GM23248 (cell line): ENCODE results near the gene ERGIC2. TPM values are rescaled to one million over a fixed set of nuclear protein-coding genes. Genes with fewer than 3 reads are reported as not detected.

Source experiments
- DNase-seq: peaks from one replicate; pipeline ENCODE4 v3.0.0-alpha.2; 2015
- H2AFZ ChIP-seq: fragments of 200-600 bp; sonication (generic); 2 replicates; pipeline ENCODE4 v1.6.1; 2016; ENCODE audit warnings: antibody characterized with exemption
- H3F3A ChIP-seq: fragments of 200-600 bp; sonication (generic); 2 replicates; pipeline ENCODE4 v1.6.1; 2016; ENCODE audit warnings: mild to moderate bottlenecking, antibody characterized with exemption, mixed run types; ENCODE audit not compliant: insufficient read depth
- H3K27ac ChIP-seq: fragments of 200-600 bp; sonication (generic); 2 replicates; pipeline ENCODE4 v1.5.1; 2016; ENCODE audit warnings: mild to moderate bottlenecking
- H3K27me3 ChIP-seq: fragments of 200-600 bp; sonication (generic); replicated peaks from 2 replicates; pipeline ENCODE4 v1.6.1; 2016; ENCODE audit warnings: mild to moderate bottlenecking; ENCODE audit not compliant: insufficient read depth
- H3K36me3 ChIP-seq: fragments of 200-600 bp; sonication (generic); 2 replicates; pipeline ENCODE4 v1.6.1; 2016; ENCODE audit warnings: low read depth, mild to moderate bottlenecking
- H3K4me1 ChIP-seq: fragments of 200-600 bp; sonication (generic); 2 replicates; pipeline ENCODE4 v1.6.1; 2016; ENCODE audit warnings: mild to moderate bottlenecking; ENCODE audit not compliant: insufficient read depth
- H3K4me2 ChIP-seq: fragments of 200-600 bp; sonication (generic); one replicate; pipeline ENCODE4 v1.6.1; 2016; ENCODE audit warnings: mild to moderate bottlenecking; ENCODE audit not compliant: unreplicated experiment
- H3K4me3 ChIP-seq: fragments of 200-600 bp; sonication (generic); 2 replicates; pipeline ENCODE4 v1.5.1; 2016; ENCODE audit warnings: mild to moderate bottlenecking
- H3K79me2 ChIP-seq: fragments of 200-600 bp; sonication (generic); 2 replicates; pipeline ENCODE4 v1.6.1; 2016; ENCODE audit warnings: mild to moderate bottlenecking; ENCODE audit not compliant: insufficient read depth
- H3K9ac ChIP-seq: fragments of 200-600 bp; sonication (generic); 2 replicates; pipeline ENCODE4 v1.6.1; 2016; ENCODE audit warnings: mild to moderate bottlenecking
- H3K9me2 ChIP-seq: fragments of 200-600 bp; sonication (generic); 2 replicates; pipeline ENCODE4 v1.6.1; 2016; ENCODE audit warnings: mixed run types, mild to moderate bottlenecking, moderate library complexity; ENCODE audit not compliant: insufficient read depth
- H3K9me3 ChIP-seq: fragments of 200-600 bp; sonication (generic); one replicate; pipeline ENCODE4 v1.6.1; 2017; ENCODE audit warnings: low read depth
- H4K20me1 ChIP-seq: fragments of 200-600 bp; sonication (generic); 2 replicates; pipeline ENCODE4 v1.6.0; 2016; ENCODE audit not compliant: insufficient read depth
- EZH2 ChIP-seq: fragments of 200-600 bp; sonication (generic); IDR thresholded peaks from 2 replicates; pipeline ENCODE4 v1.6.1; 2018; ENCODE audit warnings: antibody characterized with exemption, mild to moderate bottlenecking; ENCODE audit not compliant: insufficient read depth, poor library complexity, severe bottlenecking
- EZH2phosphoT487 ChIP-seq: fragments of 200-600 bp; sonication (generic); IDR thresholded peaks from 2 replicates; pipeline ENCODE4 v1.6.1; 2018; ENCODE audit warnings: antibody characterized with exemption, moderate library complexity, mild to moderate bottlenecking, low read depth; ENCODE audit not compliant: insufficient read depth
- WGBS, 2 experiments: methylation state at CpG; one replicate each; pipeline ENCODE4 v1.1.6; 2015 to 2017; ENCODE audit warnings: low lambda C conversion rate in 2 of 2, low coverage in 1 of 2; ENCODE audit errors: missing lambda C conversion rate in 2 of 2; 5-methylcytosine and 5-hydroxymethylcytosine counted together
- in situ Hi-C: fragments of 300-500 bp; cut with MboI; formaldehyde crosslinking; loops from 2 replicates; pipeline ENCODE4 v1.15.0; 2020
- polyA plus RNA-seq: library from polyadenylated mRNA; unstranded; fragments of >200 nt; fragmentation: Nextera tagmentation; extraction: Ambion mirVana; gene quantifications from 2 replicates; pipeline ENCODE4 v1.2.1, GENCODE V29; 2016
- total RNA-seq: library from RNA; depleted of rRNA; stranded (reverse); fragments of >200 nt; shearing (Covaris generic); gene quantifications from 2 replicates; pipeline ENCODE4 v1.2.3, GENCODE V29; 2014

Gene ERGIC2
- total and polyA plus RNA-seq, 2 experiments from 2014 or later, result 171 to 179 TPM

DNA sequence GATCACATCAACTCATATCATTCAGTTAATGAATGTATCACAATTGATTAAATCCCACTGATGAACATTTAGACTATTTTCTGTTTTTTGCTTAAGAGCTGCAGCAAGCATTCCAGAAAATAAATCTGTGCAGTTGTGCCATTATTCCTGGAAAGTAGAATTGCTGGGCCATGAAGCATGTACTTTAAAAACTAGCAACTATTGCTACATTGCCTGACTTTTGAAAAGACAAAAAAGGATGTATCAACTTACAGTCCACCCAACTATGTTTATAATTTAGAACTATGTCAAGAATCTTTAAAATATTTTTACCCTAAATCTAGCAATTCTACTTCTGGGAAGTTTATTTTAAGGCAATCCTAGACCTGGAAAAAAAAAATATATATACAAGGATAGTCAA, 33.4 kb upstream of the ERGIC2 start:
- Histone ChIP-seq H3K79me2 (no peaks in the 10 kb centered on the region), H2AFZ (no peak overlapping the region), H3K27ac (no peak overlapping the region), H3K27me3 (no peaks in the 10 kb centered on the region), H4K20me1 (no peaks in the 10 kb centered on the region), H3F3A (no peaks in the 10 kb centered on the region), H3K9ac (no peak overlapping the region), H3K36me3 (no peaks in the 10 kb centered on the region), H3K4me1 (no peaks in the 10 kb centered on the region), H3K4me3 (no peak overlapping the region), H3K9me3 (no peaks in the 10 kb centered on the region), H3K9me2 (no peaks in the 10 kb centered on the region), H3K4me2 (no peak overlapping the region)
- TF ChIP-seq EZH2 (no peak), EZH2phosphoT487 (no peak)
- peak; percentile 23 for DNase-seq
- in situ Hi-C loops, result no loop called here

DNA sequence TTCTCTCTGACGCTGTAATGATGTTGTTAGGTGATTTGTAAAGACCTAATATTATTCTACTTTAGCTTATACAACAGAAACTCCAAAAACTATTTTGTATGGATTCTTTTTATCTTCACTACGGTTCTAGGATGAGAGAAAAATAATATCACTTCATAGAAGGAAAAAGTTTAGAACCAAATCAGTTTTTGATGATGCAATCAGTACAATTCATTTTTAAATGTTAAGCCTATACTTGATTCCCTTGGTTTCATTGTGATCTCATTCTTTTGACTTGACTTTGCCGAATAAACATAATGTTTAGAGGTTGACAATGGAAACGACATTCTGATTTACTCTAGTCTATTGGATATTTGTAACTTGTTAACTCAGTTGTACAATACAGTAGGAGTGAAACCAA, 24.6 kb upstream of the ERGIC2 start:
- 18 to 21% methylated on average over 4 of the region's 4 CpGs for WGBS, 2 experiments
- Histone ChIP-seq H3K4me3 (no peak overlapping the region), H3K4me1 (no peaks in the 10 kb centered on the region), H3K79me2 (no peaks in the 10 kb centered on the region), H3K36me3 (no peaks in the 10 kb centered on the region), H3K9me3 (no peaks in the 10 kb centered on the region), H4K20me1 (no peaks in the 10 kb centered on the region), H3K27ac (no peak overlapping the region), H3K4me2 (no peak overlapping the region), H3K27me3 (0 out of 2 replicates have a peak, but pooled peaks cover 3% of the 10 kb centered on the region), H3K9me2 (no peaks in the 10 kb centered on the region), H3K9ac (no peak overlapping the region), H3F3A (no peaks in the 10 kb centered on the region), H2AFZ (no peak overlapping the region)
- TF ChIP-seq EZH2 (no peak), EZH2phosphoT487 (no peak)
- DNase-seq, result no peak
- in situ Hi-C loops, result no loop called here

DNA sequence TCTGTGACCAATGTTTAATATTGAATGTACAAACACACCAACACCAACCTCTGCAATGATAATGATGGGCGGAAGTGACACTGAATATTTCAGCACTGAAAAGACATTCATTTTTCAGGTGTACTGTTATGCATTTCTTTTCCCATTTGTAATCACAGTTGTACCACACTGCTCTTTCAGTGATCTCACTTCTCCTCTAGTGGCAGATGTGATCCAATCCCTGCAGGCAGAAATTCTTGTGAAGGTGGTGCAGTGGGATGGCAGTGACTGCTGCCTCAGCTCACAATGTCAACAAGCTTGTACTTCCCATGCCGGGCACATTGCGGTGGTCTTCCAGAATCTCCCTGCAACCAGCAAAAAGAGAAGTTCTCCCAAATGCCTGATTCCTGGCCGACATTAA, 23.0 kb upstream of the ERGIC2 start:
- TF ChIP-seq EZH2phosphoT487, result no peak
- no peak for TF ChIP-seq EZH2
- no peaks in the 10 kb centered on the region for H3K79me2 ChIP-seq
- no peak overlapping the region for H3K4me3 ChIP-seq
- no peak overlapping the region for H3K27ac ChIP-seq
- H3K4me1 ChIP-seq, result no peaks in the 10 kb centered on the region
- no peaks in the 10 kb centered on the region for H4K20me1 ChIP-seq
- 59 to 75% methylated on average over 4 of the region's 4 CpGs for WGBS, 2 experiments
- in situ Hi-C loops, result no loop called here
- no peaks in the 10 kb centered on the region for H3F3A ChIP-seq
- no peak overlapping the region for H3K9ac ChIP-seq
- H3K36me3 ChIP-seq, result no peaks in the 10 kb centered on the region
- 0 out of 2 replicates have a peak, but pooled peaks cover 3% of the 10 kb centered on the region for H3K27me3 ChIP-seq
- H3K9me2 ChIP-seq, result no peaks in the 10 kb centered on the region
- no peaks in the 10 kb centered on the region for H3K9me3 ChIP-seq
- H3K4me2 ChIP-seq, result no peak overlapping the region
- DNase-seq, result no peak
- H2AFZ ChIP-seq, result no peak overlapping the region

DNA sequence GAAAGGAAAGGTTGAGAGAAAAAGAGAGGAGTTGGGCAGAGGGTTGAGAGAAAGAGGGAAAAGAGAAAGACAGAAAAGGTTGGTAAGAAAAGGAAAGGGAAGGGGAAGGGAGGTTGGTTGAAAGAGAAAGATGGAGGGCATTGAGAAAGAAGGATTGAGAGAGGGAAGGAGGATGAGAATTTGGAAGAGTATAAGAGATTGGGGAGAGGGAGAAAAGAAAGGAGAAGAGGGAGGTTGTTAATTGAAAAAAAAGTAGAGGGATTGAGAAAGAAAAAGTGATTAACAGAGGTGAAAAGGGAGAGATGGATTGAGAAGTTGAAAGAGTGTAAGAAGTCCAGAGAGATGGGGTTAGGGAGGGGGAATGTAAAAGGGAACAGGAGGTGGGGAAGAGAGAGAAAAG, 21.5 kb upstream of the ERGIC2 start:
- H3K79me2 ChIP-seq, result no peaks in the 10 kb centered on the region
- no peaks in the 10 kb centered on the region for H3K9me3 ChIP-seq
- H3F3A ChIP-seq, result no peaks in the 10 kb centered on the region
- in situ Hi-C loops, result no loop called here
- no peak overlapping the region for H3K9ac ChIP-seq
- no peak overlapping the region for H3K4me2 ChIP-seq
- no peaks in the 10 kb centered on the region for H3K4me1 ChIP-seq
- no peak for DNase-seq
- H3K4me3 ChIP-seq, result no peak overlapping the region
- no peak overlapping the region for H2AFZ ChIP-seq
- H3K27ac ChIP-seq, result no peak overlapping the region
- H3K36me3 ChIP-seq, result no peaks in the 10 kb centered on the region
- TF ChIP-seq EZH2 (no peak), EZH2phosphoT487 (no peak)
- H3K9me2 ChIP-seq, result no peaks in the 10 kb centered on the region
- H4K20me1 ChIP-seq, result no peaks in the 10 kb centered on the region
- 0 out of 2 replicates have a peak, but pooled peaks cover 3% of the 10 kb centered on the region for H3K27me3 ChIP-seq

DNA sequence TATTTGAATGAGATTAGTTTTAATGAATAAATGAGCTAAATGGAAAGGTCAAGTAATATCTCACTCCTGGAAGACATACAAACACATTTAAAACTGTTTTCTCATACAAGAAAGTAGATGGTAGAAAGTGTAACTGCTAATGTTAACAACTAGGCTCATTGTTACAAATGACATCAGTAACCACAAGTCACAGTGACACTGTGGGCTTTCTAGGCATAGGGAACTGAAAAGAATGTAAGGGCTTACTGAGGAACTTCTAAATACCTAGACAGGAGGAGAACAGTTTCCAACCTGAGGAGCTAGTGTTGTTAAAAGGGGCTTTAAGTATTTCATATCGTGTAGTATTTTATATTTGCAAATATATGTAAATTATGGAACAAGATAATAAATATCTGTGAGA, 17.5 kb upstream of the ERGIC2 start:
- Histone ChIP-seq H3K9ac (no peak overlapping the region), H3K36me3 (no peaks in the 10 kb centered on the region), H3K9me3 (no peaks in the 10 kb centered on the region), H4K20me1 (no peaks in the 10 kb centered on the region), H3F3A (no peaks in the 10 kb centered on the region), H3K27ac (no peak overlapping the region), H3K79me2 (no peaks in the 10 kb centered on the region), H2AFZ (no peak overlapping the region), H3K27me3 (0 out of 2 replicates have a peak, but pooled peaks cover 3% of the 10 kb centered on the region), H3K4me2 (no peak overlapping the region), H3K4me1 (no peaks in the 10 kb centered on the region), H3K9me2 (no peaks in the 10 kb centered on the region), H3K4me3 (no peak overlapping the region)
- WGBS, 2 experiments, result 75 to 86% methylated on average over 1 of the region's 1 CpG
- in situ Hi-C loops, result loop anchor here (25.0 kb wide), 1 partner anchor 311 kb away; no protein-coding TSS in a partner anchor
- TF ChIP-seq EZH2 (no peak), EZH2phosphoT487 (no peak)
- DNase-seq, result no peak
